ENCODE results near the gene VAV3.
A peak's percentile ranks its signal among the peaks of the same experiment; 100 is the strongest.

The VAV3 gene

DNA sequence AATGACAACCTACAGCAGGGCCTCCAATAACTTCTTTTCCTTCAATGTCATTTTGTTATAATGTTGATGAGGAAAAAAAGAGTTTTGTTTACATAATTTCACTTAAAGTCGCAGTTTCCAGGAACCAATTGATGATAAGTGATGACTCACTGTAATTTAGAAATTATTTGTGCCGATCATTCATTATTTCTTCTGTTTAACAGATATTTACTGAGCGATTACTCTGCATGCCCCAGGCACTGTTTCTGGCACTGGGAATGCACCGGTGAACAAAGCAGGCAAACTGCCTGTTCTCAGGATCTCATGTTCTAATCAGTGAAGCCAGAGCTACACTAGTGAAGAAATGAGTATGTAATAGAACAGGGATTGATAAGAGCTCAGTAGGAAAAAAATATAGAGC, 420.7 kb downstream of the VAV3 start:
- H3K27ac ChIP-seq, result no peak overlapping the region
- TF ChIP-seq CTCF (IDR thresholded peaks at IDR 0.05), result no peak
- no peak for TF ChIP-seq ZFX (IDR thresholded peaks at IDR 0.05; ENCODE audit: borderline replicate concordance)

DNA sequence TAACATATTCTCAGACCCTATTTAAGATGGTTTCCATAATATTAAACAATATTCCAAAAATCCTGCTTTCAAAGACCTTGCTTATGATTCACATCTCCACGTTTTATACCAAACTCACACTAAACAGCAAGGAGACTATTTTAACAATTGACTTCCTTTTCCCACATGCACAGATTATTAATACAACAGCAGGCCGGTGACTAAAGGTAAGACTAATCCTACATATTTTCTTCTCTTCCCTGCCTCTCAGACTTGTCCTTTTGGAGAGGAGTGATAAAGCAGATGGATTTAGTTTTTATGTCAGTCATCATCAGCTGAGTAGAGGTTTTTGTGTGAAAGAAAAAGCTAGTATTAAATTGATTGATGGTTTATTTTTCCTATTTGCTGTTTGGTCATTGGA, 423.6 kb downstream of the VAV3 start:
- TF ChIP-seq CTCF (IDR thresholded peaks at IDR 0.05), result no peak
- TF ChIP-seq ZFX (IDR thresholded peaks at IDR 0.05; ENCODE audit: borderline replicate concordance), result no peak
- H3K27ac ChIP-seq, result no peak overlapping the region

- no peak overlapping the region for H3K27ac ChIP-seq
- TF ChIP-seq CTCF (IDR thresholded peaks at IDR 0.05), result no peak
- TF ChIP-seq ZFX (IDR thresholded peaks at IDR 0.05; ENCODE audit: borderline replicate concordance), result no peak
Observed at GRCh38 chr1:107538502-107538901, 426.5 kb downstream of the VAV3 start.

GRCh38 chr1:107536266-107536665, 428.7 kb downstream of the VAV3 start:
- peak overlapping the region; percentile 49 for H3K27ac ChIP-seq
- TF ChIP-seq ZFX (IDR thresholded peaks at IDR 0.05; ENCODE audit: borderline replicate concordance), result no peak
- no peak for TF ChIP-seq CTCF (IDR thresholded peaks at IDR 0.05)

DNA sequence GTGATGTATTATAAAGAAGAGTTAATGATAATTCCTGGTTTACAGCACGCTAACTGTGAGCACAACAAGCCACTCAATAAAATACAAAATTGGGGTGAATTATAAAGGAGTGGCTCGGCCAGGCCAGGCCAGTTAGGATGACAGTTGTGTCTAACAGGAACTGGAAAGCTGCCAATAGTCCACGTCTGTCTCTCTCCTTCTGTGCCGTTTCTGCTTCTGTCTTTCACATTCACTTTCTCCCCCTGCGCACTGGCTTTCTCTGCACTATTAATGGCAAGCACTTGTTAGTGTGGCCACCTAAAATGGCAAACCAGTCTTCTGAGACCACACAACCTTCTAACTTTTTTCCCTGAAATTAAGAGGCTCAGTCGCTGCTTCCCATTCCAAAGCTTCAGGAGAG, 429.9 kb downstream of the VAV3 start:
- peak overlapping the region; percentile 49; the same call in 1 of the 2 replicates for H3K27ac ChIP-seq
- TF ChIP-seq CTCF (IDR thresholded peaks at IDR 0.05) (no peak), ZFX (IDR thresholded peaks at IDR 0.05; ENCODE audit: borderline replicate concordance) (no peak)

DNA sequence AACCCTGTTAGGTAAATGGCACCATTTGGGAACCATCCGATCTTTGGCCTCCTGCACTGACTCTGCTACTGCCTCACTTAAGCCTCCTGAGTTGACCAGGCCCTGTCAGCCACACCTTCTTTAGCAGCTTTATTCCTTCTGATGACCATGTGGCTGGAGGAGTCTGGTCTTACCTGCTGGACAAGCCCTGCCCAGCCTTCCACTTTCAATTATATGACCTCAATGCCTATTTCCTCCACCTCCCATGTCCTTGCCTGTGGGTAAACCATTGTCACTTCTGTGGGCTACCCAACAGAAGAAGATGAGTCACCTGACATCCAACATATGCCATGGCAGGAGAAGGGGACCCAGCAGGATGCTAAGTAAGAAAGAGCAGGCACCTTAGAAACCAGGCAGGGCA, 430.3 kb downstream of the VAV3 start:
- no peak overlapping the region for H3K27ac ChIP-seq

DNA sequence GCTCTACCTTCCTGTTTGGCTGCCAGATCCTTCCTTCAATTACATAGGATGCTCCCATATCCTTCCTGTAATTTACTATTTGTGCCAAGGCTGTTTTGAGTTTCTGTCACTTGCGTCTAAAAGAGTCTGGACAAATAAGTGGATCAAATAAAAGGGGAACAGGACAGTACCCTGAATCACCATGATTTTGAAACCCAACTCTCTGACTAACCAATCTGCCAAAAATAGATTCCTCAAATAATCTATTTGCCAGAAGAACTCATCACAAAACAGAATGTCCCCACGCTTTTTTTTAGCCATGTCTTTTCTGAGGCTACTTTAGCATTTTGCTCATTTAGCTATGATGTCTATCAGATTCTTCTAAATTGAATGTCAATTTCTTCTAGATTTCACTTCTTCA, 431.5 kb downstream of the VAV3 start:
- TF ChIP-seq CTCF (IDR thresholded peaks at IDR 0.05) (no peak), ZFX (IDR thresholded peaks at IDR 0.05; ENCODE audit: borderline replicate concordance) (no peak)
- no peak overlapping the region for H3K27ac ChIP-seq

More for the DNA sequence above, 430.3 kb downstream of the VAV3 start:
- TF ChIP-seq CTCF (IDR thresholded peaks at IDR 0.05) (no peak), ZFX (IDR thresholded peaks at IDR 0.05; ENCODE audit: borderline replicate concordance) (no peak)

All from 22Rv1 (cell line).